ENCODE measurements around the gene FAM163A. TPM values are rescaled to one million over a fixed set of nuclear protein-coding genes. Genes with fewer than 3 reads are reported as not detected.
"Not testable (repeated sequence)": the region's sequence is repeated elsewhere in the genome, so short reads cannot be mapped to it uniquely, and the experiment has no call there.

Gene FAM163A
- polyA plus RNA-seq (2013, experiment 1 of 2), result 0.33 TPM
- polyA plus RNA-seq (2013, experiment 2 of 2), result 0.29 TPM

GRCh38 chr1:179742717-179743678 lies at the start of gene FAM163A:
TSS of gene FAM163A (plus strand) at chr1:179743291. CDS start at chr1:179813098, 69,807 bp downstream.
- Histone ChIP-seq H3K9ac (ENCODE audit: low read depth, low read length, poor library complexity) (peak within 1 kb of the TSS; percentile 82), H3K4me2 (ENCODE audit: insufficient read depth, low read length, poor library complexity, severe bottlenecking) (peak within 1 kb of the TSS; percentile 95), H3K79me1 (ENCODE audit: low read depth, low read length) (no peaks in the 10 kb centered on the region), H2BK120ac (ENCODE audit: low read depth, low read length) (no peak within 1 kb of the TSS), H3K27ac (replicated peaks; ENCODE audit: low read length) (no peak within 1 kb of the TSS), H3K4ac (ENCODE audit: low read length) (no peak within 1 kb of the TSS), H4K91ac (ENCODE audit: low read depth, low read length, poor library complexity) (no peak within 1 kb of the TSS), H2BK5ac (ENCODE audit: low read length) (no peak within 1 kb of the TSS), H3K14ac (ENCODE audit: low read length) (no peak within 1 kb of the TSS), H3K23ac (ENCODE audit: low read depth, low read length, poor library complexity) (peak within 1 kb of the TSS; percentile 34), H3K4me3 (ENCODE audit: low read length in 2 of 2) (peak within 1 kb of the TSS; percentile 10 to 81), H3K9me3 (replicated peaks in 1 of 2; ENCODE audit: control insufficient read depth in 2 of 2, insufficient read depth in 1 of 2, low read depth in 1 of 2, low read length in 2 of 2) (peaks cover 0 to 3% of the 10 kb centered on the region in 2 donors), H3K27me3 (ENCODE audit: control insufficient read depth in 3 of 3, insufficient read depth in 3 of 3, low read depth in 1 of 3, low read length in 3 of 3) (peaks cover 24 to 89% (median 53%) of the 10 kb centered on the region in 3 experiments), H3K18ac (ENCODE audit: low read length) (peak within 1 kb of the TSS; percentile 93), H2BK12ac (ENCODE audit: low read length) (no peak within 1 kb of the TSS), H2AK5ac (ENCODE audit: low read depth, low read length) (no peak within 1 kb of the TSS), H3K4me1 (ENCODE audit: control insufficient read depth in 2 of 2, insufficient read depth in 1 of 2, low read depth in 1 of 2, low read length in 2 of 2) (peaks cover 2 to 4% of the 10 kb centered on the region in 2 donors), H2AFZ (ENCODE audit: low read length) (peak within 1 kb of the TSS; percentile 85), H3K36me3 (replicated peaks in 1 of 2; ENCODE audit: control insufficient read depth in 2 of 2, insufficient read depth in 2 of 2, low read length in 2 of 2) (no peaks in the 10 kb centered on the region), H2BK15ac (ENCODE audit: low read length) (peak within 1 kb of the TSS; percentile 72), H4K8ac (ENCODE audit: low read depth, low read length) (no peak within 1 kb of the TSS)
- peak; percentile 46 for DNase-seq (ENCODE audit: low spot score)
- WGBS, 2 donors (ENCODE audit: extremely low coverage in 2 of 2, insufficient read length in 2 of 2, insufficient replicate concordance in 1 of 2), result no CpG with 5 or more reads among the region's 92 CpGs

GRCh38 chr1:179694530-179694929 lies 48.6 kb upstream of the FAM163A start:
- H3K4me1 ChIP-seq (ENCODE audit: control insufficient read depth in 2 of 2, insufficient read depth in 1 of 2, low read depth in 1 of 2, low read length in 2 of 2); H3K4me2 ChIP-seq (ENCODE audit: insufficient read depth, low read length, poor library complexity, severe bottlenecking); H3K4ac ChIP-seq (ENCODE audit: low read length); H2BK12ac ChIP-seq (ENCODE audit: low read length); H2AK5ac ChIP-seq (ENCODE audit: low read depth, low read length); H3K9me3 ChIP-seq (replicated peaks in 1 of 2; ENCODE audit: control insufficient read depth in 2 of 2, insufficient read depth in 1 of 2, low read depth in 1 of 2, low read length in 2 of 2); H3K79me1 ChIP-seq (ENCODE audit: low read depth, low read length); H2BK5ac ChIP-seq (ENCODE audit: low read length); H3K4me3 ChIP-seq (ENCODE audit: low read length in 2 of 2); H3K14ac ChIP-seq (ENCODE audit: low read length); DNase-seq (ENCODE audit: low spot score); H3K27me3 ChIP-seq (ENCODE audit: control insufficient read depth in 3 of 3, insufficient read depth in 3 of 3, low read depth in 1 of 3, low read length in 3 of 3); H4K91ac ChIP-seq (ENCODE audit: low read depth, low read length, poor library complexity); H2BK15ac ChIP-seq (ENCODE audit: low read length); H3K27ac ChIP-seq (replicated peaks; ENCODE audit: low read length); H3K18ac ChIP-seq (ENCODE audit: low read length); H3K23ac ChIP-seq (ENCODE audit: low read depth, low read length, poor library complexity); H2BK120ac ChIP-seq (ENCODE audit: low read depth, low read length); H3K36me3 ChIP-seq (replicated peaks in 1 of 2; ENCODE audit: control insufficient read depth in 2 of 2, insufficient read depth in 2 of 2, low read length in 2 of 2); H4K8ac ChIP-seq (ENCODE audit: low read depth, low read length); H3K9ac ChIP-seq (ENCODE audit: low read depth, low read length, poor library complexity): not testable (repeated sequence)
- peak overlapping the region; percentile 80 for H2AFZ ChIP-seq (ENCODE audit: low read length)
- WGBS, 2 donors (ENCODE audit: extremely low coverage in 2 of 2, insufficient read length in 2 of 2, insufficient replicate concordance in 1 of 2), result no CpG with 5 or more reads among the region's 6 CpGs

- no peak overlapping the region for H3K4me3 ChIP-seq (ENCODE audit: low read length in 2 of 2)
- H3K27me3 ChIP-seq (ENCODE audit: control insufficient read depth in 3 of 3, insufficient read depth in 3 of 3, low read depth in 1 of 3, low read length in 3 of 3), result no peaks in the 10 kb centered on the region
- no peaks in the 10 kb centered on the region for H3K36me3 ChIP-seq (replicated peaks in 1 of 2; ENCODE audit: control insufficient read depth in 2 of 2, insufficient read depth in 2 of 2, low read length in 2 of 2)
- no peaks in the 10 kb centered on the region for H3K4me1 ChIP-seq (ENCODE audit: control insufficient read depth in 2 of 2, insufficient read depth in 1 of 2, low read depth in 1 of 2, low read length in 2 of 2)
- H2AK5ac ChIP-seq (ENCODE audit: low read depth, low read length), result no peak overlapping the region
- no peaks in the 10 kb centered on the region for H3K79me1 ChIP-seq (ENCODE audit: low read depth, low read length)
- H4K8ac ChIP-seq (ENCODE audit: low read depth, low read length), result no peak overlapping the region
- no CpG with 5 or more reads among the region's 5 CpGs for WGBS, 2 donors (ENCODE audit: extremely low coverage in 2 of 2, insufficient read length in 2 of 2, insufficient replicate concordance in 1 of 2)
- H2BK5ac ChIP-seq (ENCODE audit: low read length), result no peak overlapping the region
- H2BK15ac ChIP-seq (ENCODE audit: low read length), result no peak overlapping the region
- H2AFZ ChIP-seq (ENCODE audit: low read length), result no peak overlapping the region
- H3K4ac ChIP-seq (ENCODE audit: low read length), result no peak overlapping the region
- no peak overlapping the region for H4K91ac ChIP-seq (ENCODE audit: low read depth, low read length, poor library complexity)
- H2BK12ac ChIP-seq (ENCODE audit: low read length), result no peak overlapping the region
- no peak overlapping the region for H2BK120ac ChIP-seq (ENCODE audit: low read depth, low read length)
- no peak overlapping the region for H3K9ac ChIP-seq (ENCODE audit: low read depth, low read length, poor library complexity)
- DNase-seq (ENCODE audit: low spot score), result no peak
- no peak overlapping the region for H3K4me2 ChIP-seq (ENCODE audit: insufficient read depth, low read length, poor library complexity, severe bottlenecking)
- no peak overlapping the region for H3K14ac ChIP-seq (ENCODE audit: low read length)
- no peak overlapping the region for H3K27ac ChIP-seq (replicated peaks; ENCODE audit: low read length)
- no peak overlapping the region for H3K23ac ChIP-seq (ENCODE audit: low read depth, low read length, poor library complexity)
- H3K18ac ChIP-seq (ENCODE audit: low read length), result no peak overlapping the region
- H3K9me3 ChIP-seq (replicated peaks in 1 of 2; ENCODE audit: control insufficient read depth in 2 of 2, insufficient read depth in 1 of 2, low read depth in 1 of 2, low read length in 2 of 2), result no peaks in the 10 kb centered on the region
Observed at GRCh38 chr1:179702946-179703539, 40.0 kb upstream of the FAM163A start.

GRCh38 chr1:179706339-179706941 lies 36.7 kb upstream of the FAM163A start:
- Histone ChIP-seq H3K23ac (ENCODE audit: low read depth, low read length, poor library complexity) (no peak overlapping the region), H3K4ac (ENCODE audit: low read length) (no peak overlapping the region), H3K4me2 (ENCODE audit: insufficient read depth, low read length, poor library complexity, severe bottlenecking) (no peak overlapping the region), H3K9me3 (replicated peaks in 1 of 2; ENCODE audit: control insufficient read depth in 2 of 2, insufficient read depth in 1 of 2, low read depth in 1 of 2, low read length in 2 of 2) (no peaks in the 10 kb centered on the region), H3K4me3 (ENCODE audit: low read length in 2 of 2) (no peak overlapping the region), H2BK120ac (ENCODE audit: low read depth, low read length) (no peak overlapping the region), H3K27me3 (ENCODE audit: control insufficient read depth in 3 of 3, insufficient read depth in 3 of 3, low read depth in 1 of 3, low read length in 3 of 3) (no peaks in the 10 kb centered on the region), H2BK15ac (ENCODE audit: low read length) (no peak overlapping the region), H3K36me3 (replicated peaks in 1 of 2; ENCODE audit: control insufficient read depth in 2 of 2, insufficient read depth in 2 of 2, low read length in 2 of 2) (no peaks in the 10 kb centered on the region), H3K79me1 (ENCODE audit: low read depth, low read length) (no peaks in the 10 kb centered on the region), H4K8ac (ENCODE audit: low read depth, low read length) (no peak overlapping the region), H2BK5ac (ENCODE audit: low read length) (no peak overlapping the region), H2AFZ (ENCODE audit: low read length) (peak overlapping the region; percentile 5), H4K91ac (ENCODE audit: low read depth, low read length, poor library complexity) (no peak overlapping the region), H3K27ac (replicated peaks; ENCODE audit: low read length) (no peak overlapping the region), H3K18ac (ENCODE audit: low read length) (no peak overlapping the region), H3K9ac (ENCODE audit: low read depth, low read length, poor library complexity) (no peak overlapping the region), H3K14ac (ENCODE audit: low read length) (no peak overlapping the region), H2AK5ac (ENCODE audit: low read depth, low read length) (no peak overlapping the region), H2BK12ac (ENCODE audit: low read length) (no peak overlapping the region), H3K4me1 (ENCODE audit: control insufficient read depth in 2 of 2, insufficient read depth in 1 of 2, low read depth in 1 of 2, low read length in 2 of 2) (no peaks in the 10 kb centered on the region)
- WGBS, 2 donors (ENCODE audit: extremely low coverage in 2 of 2, insufficient read length in 2 of 2, insufficient replicate concordance in 1 of 2), result no CpG with 5 or more reads among the region's 3 CpGs
- peak; percentile 69 for DNase-seq (ENCODE audit: low spot score)
